ENCODE data around the gene CCDC141.
A peak's percentile ranks its signal among the peaks of the same experiment; 100 is the strongest.
"Not testable (repeated sequence)": the region's sequence is repeated elsewhere in the genome, so short reads cannot be mapped to it uniquely, and the experiment has no call there.

Gene CCDC141, protein sequence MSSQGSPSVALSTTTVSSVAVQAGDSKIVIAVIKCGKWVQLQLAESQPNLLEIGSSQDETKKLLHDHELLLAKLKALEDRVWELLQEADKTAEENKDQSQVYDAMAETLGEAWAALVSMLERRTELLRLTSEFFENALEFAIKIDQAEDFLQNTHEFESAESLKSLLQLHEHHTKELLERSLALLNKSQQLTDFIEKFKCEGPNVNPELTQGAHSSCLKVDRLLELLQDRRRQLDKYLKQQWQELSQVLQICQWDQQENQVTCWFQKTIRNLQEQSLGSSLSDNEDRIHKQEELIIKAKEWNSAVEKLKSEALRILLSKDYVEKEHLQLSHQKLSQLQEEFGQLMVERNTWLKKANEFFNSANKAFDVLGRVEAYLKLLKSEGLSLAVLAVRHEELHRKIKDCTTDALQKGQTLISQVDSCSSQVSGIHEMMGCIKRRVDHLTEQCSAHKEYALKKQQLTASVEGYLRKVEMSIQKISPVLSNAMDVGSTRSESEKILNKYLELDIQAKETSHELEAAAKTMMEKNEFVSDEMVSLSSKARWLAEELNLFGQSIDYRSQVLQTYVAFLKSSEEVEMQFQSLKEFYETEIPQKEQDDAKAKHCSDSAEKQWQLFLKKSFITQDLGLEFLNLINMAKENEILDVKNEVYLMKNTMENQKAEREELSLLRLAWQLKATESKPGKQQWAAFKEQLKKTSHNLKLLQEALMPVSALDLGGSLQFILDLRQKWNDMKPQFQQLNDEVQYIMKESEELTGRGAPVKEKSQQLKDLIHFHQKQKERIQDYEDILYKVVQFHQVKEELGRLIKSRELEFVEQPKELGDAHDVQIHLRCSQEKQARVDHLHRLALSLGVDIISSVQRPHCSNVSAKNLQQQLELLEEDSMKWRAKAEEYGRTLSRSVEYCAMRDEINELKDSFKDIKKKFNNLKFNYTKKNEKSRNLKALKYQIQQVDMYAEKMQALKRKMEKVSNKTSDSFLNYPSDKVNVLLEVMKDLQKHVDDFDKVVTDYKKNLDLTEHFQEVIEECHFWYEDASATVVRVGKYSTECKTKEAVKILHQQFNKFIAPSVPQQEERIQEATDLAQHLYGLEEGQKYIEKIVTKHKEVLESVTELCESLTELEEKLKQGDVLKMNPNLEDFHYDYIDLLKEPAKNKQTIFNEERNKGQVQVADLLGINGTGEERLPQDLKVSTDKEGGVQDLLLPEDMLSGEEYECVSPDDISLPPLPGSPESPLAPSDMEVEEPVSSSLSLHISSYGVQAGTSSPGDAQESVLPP (N-terminal part only)

DNA sequence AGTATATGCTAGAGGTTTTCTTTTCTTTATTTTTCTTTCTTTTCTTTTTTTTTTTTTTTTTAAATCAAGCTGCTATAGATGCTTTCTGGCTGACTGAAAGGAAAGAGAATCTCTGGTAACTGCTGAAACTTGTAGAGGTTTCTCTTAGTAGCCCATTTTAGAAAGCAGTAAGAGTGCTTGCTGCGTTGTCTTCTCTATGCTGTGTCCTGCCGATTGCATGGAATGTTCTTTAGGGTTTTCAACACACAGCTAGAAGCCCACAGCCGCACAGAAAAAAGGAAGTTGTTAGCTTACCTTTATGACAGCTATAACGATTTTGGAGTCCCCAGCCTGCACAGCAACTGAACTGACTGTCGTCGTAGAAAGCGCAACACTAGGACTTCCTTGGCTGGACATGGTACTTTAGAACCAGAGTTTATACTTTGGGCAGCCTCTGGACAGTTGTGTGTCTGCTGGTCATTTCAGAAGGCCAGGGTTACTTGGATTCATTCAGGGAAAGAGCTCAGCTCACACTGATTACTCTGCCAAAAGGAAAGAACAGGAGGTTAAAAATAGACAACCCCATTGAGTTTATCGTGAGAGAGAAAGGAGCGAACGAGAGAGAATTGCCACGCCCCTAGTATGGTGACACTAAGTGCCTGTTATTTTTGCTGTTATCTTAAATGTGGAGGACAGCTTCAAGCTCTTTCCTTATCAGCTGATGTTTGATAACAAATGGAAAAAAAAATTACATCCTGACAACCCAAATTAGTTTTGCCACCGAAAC lies at the start of gene CCDC141:
Gene CCDC141 (minus strand): TSS at position 592 of the 766 bp plus-strand sequence. CDS start 196 bp downstream, at position 396.
- no peak for DNase-seq (ENCODE audit: low read depth)

DNA sequence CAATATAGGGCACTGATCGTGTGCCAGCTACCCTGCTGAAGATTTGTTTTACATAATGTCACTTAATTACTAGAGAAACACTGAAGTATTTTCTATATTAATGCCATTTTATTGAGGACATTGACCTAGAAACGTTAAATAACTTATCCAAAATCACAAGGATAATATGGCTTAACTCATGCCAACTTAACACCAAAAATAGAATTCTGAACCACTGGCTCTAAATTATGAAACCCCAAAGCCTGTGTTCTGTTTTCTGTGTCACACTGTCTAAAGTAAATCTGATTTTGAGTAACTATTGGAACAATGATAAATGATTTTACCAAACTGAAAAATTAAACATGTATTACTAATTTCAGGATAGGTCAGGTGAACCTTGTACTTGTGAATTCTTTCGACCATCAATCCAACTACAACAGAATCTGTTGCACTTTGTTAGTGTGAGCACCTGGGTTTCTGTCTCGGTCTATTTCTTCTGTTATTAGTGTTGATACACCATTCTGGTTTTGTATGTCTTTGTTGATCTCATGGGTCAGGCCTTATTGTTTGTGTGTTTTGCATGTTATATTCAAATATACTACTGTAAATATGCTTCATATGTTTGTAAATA lies 48.2 kb upstream of the CCDC141 start:
- no peak for DNase-seq (ENCODE audit: low read depth)

DNA sequence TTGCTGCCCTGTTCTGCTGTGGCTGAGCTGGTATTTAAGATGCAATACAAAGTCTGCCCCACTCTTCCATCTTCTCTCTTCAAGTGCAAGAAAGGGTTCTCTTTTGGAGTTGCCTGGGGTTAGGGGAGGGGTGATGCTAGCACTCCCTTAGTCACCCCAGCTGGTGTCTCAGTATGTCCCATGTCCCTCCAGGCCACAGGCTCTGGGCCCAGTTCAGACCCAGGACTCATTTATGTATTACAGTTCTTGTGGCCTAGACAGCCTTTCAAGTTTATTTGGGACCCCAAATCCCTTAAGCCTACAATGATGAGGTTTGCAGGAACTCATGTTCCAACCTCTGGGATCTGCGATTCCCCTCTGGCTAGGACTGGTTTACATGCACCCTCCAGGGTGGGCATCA lies 47.2 kb upstream of the CCDC141 start:
- no peak for DNase-seq (ENCODE audit: low read depth)

DNA sequence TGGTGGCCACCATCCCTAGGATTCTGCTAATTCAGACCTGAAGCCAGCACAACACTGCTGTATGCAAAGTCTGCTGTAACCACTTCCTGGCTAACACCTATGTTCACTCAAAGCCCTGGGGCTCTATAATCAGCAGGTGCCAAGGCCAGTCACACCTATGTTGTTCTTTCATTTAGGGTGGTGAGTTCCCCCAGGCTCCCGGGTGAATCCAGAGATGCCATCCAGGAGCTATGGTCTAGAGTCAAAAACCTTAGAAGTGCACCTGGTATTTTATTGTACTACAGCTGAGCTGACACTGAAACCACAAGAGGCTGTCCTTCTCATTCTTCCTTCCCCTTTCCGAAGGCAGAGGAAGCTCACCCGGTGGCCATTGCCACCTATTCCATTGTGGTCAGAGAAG lies 46.2 kb upstream of the CCDC141 start:
- DNase-seq (ENCODE audit: low read depth), result no peak

DNA sequence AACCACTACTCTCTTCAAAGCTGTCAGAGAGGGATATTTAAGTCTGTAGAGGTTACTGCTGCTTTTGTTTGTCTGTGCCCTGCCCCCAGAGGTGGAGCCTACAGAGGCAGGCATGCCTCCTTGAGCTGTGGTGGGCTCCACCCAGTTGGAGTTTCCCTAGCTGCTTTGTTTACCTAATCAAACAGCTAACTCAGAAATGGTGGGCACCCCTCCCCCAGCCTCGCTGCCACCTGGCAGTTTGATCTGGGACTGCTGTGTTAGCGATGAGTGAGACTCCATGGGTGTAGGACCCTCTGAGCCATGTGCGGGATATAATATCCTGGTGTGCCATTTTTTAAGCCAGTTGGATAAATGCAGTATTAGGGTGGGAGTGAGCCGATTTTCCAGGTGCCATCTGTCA lies 43.0 kb upstream of the CCDC141 start:
- not testable (repeated sequence) for DNase-seq (ENCODE audit: low read depth)

DNA sequence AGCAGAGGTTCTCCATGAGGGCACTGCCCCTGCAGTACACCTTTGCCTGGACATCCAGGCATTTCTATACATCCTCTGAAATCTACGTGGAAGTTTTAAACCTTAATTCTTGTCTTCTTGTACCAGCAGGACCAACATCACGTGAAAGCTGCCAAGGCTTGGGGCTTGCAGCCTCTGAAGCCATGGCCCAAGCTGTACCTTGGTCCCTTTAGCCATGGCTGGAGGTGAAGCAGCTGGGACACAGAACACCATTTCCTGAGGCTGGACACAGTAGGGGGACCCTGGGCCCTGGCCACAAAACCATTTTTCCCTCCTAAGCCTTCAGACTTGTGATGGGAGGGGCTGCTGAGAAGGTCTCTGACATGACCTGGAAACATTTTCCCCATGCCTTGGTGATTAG lies 32.8 kb upstream of the CCDC141 start:
- no peak for DNase-seq (ENCODE audit: low read depth)

DNA sequence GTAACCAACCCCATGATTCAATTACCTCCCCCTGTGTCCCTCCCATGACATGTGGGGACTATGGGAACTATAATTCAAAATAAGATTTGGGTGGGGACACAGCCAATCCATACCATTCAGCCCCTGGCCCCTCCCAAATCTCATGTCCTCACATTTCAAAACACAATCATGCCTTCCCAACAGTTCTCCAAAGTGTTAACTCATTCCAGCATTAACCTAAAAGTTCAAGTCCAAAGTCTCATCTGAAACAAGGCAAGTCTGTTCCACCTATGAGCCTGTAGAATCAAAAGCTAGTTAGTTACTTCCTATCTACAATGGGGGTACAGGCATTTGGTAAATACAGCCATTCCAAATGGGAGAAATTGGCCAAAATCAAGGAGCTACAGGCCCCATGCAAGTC lies 32.0 kb upstream of the CCDC141 start:
- no peak for DNase-seq (ENCODE audit: low read depth)

DNA sequence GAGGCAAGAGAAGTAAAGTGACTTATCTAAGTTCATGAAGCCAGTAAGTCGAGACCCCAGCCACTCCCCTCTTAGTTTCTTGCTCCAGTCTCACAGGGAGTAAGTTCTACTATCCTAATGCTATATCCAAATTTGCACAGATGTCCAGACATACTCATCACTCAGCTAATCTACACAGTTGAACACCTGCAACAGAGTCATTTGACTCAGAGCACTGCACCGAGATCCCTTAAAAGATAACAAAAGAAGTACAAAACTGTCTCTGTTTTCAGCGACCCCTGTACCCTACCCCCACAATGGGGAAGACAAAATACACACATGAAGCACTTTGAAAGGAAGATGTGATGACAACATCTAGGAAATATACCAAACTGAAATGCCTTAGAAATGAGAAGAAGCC lies 22.6 kb upstream of the CCDC141 start:
- DNase-seq (ENCODE audit: low read depth), result no peak

DNA sequence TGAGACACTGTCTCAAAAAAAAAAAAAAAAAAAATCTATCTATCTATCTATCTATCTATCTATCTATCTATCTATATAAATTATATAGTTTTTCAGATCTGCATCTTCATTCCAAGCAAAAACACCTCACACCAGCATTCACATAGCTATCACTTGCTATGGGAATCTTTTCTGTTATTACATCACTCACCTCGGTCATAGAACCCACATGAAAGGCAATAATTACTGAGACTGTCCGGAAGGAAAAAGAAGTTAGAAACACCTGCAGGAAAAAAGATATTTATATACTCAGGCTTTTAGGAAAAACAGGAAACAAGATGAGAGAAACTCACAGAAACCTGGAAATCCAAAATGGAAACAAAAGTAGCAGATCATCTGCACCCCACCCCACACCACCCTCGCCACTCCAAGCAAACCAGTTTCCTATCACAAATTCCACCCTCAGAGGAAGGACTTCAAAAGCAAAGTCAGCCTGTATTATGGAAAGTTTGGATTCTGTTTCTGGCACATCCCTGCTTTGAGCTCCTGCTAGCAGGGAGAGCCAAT lies 21.9 kb upstream of the CCDC141 start:
- DNase-seq (ENCODE audit: low read depth), result no peak

DNA sequence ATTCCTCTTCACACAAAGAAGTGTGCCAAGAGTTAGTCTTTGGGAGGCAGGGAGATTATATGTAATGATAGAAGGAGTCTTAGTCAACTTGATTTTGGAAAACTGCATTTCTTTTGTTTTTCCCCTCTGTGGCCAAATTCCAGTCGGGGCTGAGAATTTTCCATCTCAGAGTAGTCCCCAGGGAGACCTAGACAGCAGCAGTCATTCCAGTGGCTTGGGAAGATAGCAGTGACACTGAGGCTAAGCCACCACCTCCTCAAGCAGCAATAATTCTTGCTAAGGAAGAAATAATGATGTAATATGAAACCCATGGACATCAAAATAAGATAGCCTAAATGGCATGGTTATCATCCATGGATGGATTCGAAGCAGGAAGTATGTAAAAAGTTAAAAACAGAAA lies 21.0 kb upstream of the CCDC141 start:
- DNase-seq (ENCODE audit: low read depth), result no peak

DNA sequence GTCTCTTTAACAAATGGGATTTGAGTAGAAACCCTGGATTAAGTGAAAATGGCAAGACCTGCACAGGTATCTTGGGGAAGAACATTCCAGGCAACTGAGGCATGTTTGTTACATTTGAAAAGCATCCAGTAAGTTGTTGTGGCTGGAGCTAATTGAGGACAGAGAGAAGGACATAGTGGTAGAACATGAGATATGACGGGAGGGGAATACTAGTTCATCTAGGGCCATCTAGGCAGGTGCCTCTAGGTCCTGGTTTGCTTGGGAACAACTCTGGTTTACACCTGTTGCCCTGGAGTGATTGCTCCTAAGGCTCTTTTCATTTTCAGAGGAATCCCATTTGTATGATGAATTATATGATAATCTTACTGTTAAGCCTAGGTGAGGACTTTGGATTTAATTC lies 19.7 kb upstream of the CCDC141 start:
- no peak for DNase-seq (ENCODE audit: low read depth)

DNA sequence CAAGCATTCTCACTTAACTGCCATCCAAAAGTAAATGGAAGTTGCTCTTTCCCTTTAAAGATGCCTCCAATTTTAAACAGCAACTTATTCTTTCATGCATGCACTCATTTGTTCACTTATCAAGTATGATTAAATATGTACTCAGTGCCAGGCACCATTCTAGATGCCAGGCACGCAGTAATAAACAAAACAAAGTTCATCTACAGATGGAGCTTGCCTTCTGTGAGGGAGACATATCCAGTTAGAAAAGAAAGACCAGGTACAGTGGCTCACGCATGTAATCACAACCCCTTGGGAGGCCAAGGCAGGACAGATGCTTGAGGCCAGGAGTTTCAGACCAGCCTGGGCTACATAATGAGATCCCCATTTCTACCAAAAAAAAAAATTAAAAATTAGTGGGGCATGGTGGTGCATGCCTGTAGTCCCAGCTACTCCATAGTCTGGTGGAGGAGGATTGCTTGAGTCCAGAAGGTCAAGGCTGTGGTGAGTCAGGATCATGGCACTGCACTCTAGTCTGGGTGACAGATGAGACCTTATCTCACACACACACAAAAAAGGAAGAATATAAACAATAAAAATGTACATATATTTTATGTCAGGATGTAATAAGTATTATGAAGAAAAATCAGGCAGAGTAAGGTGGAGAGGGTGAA lies 19.2 kb upstream of the CCDC141 start:
- no peak for DNase-seq (ENCODE audit: low read depth)

DNA sequence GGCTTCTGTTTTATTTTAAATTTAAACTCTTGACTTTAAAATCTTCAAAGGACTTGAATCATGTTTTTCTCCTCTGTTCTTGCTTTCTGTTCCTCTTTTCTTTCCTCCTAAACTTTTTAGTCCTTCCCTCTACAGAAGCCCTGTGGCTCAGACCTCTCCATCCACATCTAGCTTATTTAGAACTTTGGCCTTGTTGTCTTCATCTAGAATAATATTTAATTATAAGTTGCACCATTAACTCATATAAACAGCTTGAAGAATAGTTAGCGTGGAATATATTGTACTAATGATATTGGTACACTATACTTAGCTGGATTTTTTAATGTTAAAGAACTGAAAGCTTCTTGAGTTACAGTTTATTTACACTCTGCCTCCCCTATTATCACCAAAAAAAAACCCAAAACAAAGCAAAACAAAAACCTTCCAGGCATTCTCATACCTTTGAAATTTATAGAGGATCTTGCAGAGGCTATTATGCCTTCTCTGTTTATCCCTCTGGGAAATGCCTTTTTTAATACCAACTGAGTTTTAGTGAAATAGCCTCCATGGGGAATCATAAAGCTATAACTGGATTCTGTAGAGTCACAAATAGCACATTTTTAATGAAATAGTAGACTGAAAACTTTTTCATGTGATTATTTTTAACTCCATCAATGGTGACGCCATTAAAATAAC lies 9.2 kb upstream of the CCDC141 start:
- DNase-seq (ENCODE audit: low read depth), result no peak

DNA sequence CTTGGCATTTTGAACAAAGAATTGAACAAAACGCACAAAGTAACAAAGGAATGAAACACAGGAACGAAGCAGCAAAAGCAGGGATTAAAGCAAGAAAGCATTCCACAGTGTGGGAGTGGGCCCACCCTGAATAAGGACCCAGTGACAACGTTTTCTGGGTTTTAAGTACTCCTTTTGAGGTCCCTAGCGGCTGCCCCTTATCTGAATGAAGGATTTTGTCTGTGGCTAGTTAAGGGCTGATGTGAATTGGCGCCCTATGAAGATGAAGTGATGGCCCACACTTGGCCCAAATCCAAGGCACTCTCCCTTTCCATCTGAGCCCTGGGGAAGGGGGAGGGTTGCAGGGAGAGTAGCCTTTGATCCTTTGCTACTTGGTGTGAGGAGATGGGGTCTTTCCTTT lies 7.8 kb upstream of the CCDC141 start:
- DNase-seq (ENCODE audit: low read depth), result no peak

DNA sequence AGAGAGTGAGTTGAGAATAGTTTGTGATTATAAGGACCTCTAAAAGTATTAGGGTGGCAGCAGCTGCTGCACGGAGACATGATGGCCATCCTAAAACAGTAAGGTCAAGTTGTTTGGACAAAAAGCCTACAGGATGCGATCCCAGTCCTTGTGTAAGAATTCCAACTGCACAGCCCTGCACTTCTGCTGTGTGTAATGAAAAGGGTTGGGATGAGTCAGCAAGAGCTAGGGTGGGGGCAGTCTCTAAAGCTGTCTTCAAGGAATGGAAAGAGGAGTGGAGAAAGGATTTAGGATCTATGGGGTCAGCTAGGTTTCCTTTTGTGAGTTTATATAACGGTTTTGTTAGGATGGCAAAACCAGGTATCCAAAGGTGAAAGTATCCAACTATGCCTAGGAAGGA lies 3.6 kb upstream of the CCDC141 start:
- peak; percentile 14 for DNase-seq (ENCODE audit: low read depth)

DNA sequence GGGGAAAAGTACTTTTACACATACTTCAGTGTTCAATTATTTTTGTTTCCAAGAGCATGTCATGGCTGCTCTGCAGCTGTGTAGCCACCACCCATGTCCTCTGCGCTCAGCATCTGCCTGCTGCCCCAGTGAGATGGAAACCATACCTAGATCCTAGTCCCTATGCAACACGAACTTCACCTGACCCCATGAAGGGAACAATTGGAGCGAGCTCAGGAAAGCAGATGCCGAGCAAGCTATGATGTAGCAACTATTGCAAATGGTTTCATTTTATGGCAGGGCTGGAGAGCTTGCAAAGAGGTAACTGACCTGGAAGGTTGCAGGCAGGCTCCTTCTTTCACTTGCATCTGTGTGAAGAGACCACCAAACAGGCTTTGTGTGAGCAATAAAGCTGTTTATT lies 1.3 kb upstream of the CCDC141 start:
- DNase-seq (ENCODE audit: low read depth), result no peak

DNA sequence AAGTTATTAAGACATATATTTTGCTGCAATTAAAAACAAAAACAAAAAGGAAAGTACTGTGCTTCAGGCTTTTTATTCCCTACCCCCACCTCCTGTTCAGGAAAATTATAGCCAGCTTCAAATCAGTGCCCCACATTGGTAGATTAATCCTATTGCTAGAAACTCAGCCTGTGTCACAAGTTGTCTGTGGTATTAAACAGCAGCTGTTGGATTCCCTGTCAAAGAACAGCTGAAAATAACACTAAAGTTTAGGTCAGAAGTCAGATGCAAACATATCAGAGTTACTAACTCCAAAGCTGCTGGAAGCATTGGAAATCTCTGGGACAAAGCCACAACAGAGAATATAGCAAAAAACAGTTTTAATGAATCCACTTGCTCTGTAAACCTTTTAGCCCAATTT lies 818 bp upstream of the CCDC141 start:
- DNase-seq (ENCODE audit: low read depth), result no peak

DNA sequence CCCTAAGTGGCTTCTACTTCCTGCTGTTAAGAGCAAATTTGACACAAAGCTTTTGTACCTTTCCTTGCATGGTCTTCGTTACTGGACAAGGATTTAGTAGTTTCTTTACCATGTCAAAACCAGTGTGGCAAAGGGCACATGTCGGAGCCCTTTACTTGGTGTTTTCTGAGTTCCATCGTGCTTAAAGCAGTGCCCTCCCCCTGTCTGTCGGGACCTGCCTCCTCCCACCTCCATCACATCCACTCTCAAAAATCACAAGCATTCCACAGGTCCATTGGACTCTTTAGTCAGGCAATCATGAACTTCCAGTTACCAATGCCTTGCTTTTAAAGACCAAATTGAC lies 763 bp downstream of the CCDC141 start:
- no peak for DNase-seq (ENCODE audit: low read depth)

DNA sequence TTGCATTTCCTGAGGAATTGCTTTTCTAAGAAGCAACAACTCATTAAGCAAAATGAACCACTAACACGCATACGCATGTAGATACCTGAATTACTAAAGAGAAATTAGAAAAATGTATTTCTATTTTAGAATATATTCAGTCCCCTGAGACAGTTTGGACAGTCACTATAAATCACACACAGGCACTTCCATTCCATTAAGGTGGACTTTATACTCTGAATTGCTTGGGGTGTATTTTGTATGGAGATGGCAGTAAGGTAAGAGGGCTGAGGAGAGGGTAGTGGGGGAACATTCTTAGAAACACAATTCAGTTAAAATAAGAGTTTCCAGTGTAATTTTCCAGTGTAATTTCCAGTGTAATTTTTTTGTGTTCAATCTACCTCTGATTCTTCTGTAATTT lies 1.8 kb downstream of the CCDC141 start:
- DNase-seq (ENCODE audit: low read depth), result no peak

DNA sequence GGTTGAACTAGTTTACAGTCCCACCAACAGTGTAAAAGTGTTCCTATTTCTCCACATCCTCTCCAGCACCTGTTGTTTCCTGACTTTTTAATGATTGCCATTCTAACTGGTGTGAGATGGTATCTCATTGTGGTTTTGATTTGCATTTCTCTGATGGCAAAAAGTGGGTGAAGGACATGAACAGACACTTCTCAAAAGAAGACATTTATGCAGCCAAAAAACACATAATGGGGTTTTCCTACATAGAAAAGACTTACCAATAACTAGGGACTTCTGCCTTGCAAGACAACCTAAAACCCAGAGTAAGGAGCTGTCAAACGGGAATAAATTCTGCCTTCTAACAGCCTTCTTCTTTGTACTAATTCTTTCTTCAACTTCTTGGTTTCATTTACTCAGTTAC lies 4.3 kb downstream of the CCDC141 start:
- not testable (repeated sequence) for DNase-seq (ENCODE audit: low read depth)
